GM08714 (cell line): Measurements from ENCODE around the gene LPP.

Experiments
- H3K4me3 ChIP-seq: fragments of 200-500 bp; sonication (Bioruptor generic); 2 replicates; pipeline ENCODE4 v1.5.1; 2014; ENCODE audit warnings: mild to moderate bottlenecking, low read length, inconsistent platforms
- ZNF274 ChIP-seq: IDR thresholded peaks from 2 replicates; pipeline ENCODE4 v1.6.1; 2012; ENCODE audit warnings: mild to moderate bottlenecking, low read depth, low read length

LPP gene

DNA sequence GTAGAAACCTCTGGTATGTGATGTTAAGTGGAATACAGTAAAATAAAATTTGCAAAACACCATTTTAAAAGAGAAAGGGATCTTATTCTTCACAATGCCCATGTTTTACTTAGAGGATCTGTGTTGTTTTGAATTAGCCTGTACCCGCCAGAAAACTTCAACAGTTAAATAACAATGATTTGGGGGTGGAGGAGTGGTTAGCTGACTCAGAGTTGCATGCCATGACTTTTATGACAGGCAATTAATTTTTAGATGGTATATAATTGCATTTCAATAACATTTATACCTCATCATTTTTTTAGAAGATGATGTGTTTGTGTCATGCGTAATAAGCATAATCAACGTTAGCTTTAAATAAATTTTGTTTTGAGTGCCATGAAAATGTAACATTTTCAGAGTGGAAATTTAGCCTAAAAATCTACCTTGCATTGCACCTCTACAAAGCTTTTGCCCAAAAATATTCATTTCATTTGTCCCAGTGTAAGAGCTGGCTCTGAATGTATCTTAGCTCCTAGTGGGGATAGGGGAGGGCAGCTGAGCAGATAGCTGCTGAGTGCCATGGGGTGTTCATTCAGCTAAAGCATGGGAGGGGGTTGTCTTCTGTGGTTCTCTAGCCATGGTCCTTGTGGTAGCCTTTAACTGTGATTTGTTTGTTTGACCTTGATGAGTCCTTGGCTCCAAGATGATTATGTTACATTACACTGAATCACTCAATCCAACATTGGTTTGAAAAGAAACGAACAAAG, 379.8 kb downstream of the LPP start:
- no peak for TF ChIP-seq ZNF274
- H3K4me3 ChIP-seq = no peak overlapping the region

DNA sequence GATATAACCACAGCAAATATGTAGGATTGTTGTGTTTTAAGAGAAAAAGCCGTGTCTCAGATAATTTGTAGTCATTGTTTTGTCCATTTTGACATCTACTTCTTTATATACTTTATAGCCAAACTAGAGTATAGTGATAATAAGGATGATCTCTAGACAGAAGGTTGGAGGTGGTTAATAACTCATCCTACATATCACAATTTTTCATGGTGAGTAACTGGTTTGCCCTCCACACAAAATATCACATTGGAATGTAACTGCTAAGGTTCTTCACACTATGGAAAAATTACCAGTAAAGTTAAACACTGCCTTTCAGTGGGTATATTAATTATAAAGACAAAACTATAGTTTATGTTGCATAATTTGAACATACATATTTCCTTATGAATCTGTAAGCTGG, 380.7 kb downstream of the LPP start:
- no peak for TF ChIP-seq ZNF274
- no peak overlapping the region for H3K4me3 ChIP-seq

DNA sequence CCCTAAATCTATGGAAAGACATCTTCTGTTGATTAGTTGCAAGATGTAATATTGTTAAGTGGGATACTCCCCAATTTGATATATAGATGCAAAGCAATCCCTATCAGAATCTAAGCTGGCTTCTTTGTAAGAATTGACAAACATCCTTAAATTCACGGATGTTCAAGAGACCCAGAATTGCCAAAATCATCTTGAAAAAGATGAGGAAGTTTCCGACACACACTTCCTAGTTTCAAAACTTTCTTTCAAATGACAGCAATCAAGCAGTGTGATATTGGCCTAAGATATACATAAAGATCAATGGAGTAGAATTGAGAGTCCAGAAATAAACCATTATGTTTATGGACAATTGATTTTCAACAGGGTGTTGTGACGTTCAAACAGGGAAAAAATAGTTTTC, 383.6 kb downstream of the LPP start:
- no peak for TF ChIP-seq ZNF274
- H3K4me3 ChIP-seq = no peak overlapping the region

DNA sequence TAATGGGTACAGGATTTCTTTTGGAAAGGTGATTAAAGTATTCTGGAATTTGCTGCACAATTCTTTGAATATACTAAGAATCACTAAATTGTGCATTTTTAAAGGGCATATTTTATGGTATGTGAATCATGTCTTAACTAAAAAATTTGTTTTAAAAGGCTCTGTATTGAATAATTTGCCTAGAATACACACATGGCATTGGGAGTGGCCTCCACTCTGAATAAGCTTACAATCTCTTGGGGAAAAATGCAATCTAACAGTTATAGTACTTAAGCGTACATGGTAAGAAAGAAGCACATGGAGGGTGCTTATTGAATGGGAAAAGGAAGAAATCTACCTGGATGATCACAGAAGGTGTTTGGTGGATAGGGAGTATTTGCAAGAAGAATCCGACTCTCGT, 385.1 kb downstream of the LPP start:
- no peak for TF ChIP-seq ZNF274
- H3K4me3 ChIP-seq = no peak overlapping the region

DNA sequence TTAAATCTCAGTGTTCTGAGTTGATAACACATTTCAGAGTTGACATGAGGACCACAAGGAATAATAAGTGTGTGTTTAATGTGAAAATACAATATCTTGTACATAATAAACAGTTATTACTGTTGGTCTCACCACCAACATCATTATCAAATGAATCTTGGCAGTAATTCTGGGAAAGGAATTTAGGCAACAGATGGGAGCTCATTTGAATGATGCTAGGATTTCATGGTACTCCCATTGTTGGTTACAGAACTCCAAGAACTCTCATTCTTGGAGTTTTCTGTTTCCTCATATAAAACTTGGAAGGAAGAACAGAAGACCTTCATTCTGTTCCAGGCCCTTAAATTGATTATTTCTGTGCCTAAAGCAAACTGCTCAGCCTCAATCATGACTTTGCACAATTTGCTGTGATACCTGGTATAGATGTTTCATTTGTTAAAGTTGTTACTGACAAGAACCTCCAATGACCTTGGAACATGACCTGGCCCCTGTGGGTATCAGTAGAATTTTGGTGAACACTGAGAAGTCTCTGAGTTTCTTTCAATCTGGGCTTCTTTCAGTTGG, 385.8 kb downstream of the LPP start:
- no peak for TF ChIP-seq ZNF274
- no peak overlapping the region for H3K4me3 ChIP-seq

DNA sequence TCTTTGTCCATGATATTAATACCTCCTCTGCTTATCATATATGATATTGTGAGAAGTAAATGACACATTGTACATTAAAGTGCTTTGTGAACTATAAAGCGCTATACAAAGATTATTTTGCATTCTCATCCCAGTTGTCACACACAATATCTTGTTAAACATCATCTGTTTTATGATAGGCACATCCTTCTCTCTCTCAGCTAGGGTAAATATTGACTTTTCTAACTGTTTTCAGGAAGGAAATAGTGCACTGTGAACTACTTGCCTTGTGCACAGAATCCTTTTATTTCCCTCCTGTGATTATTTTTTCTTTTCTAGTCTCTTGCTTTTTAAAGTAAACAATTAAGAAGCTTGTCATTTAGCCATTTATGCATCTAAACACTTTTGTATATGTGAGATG, 388.2 kb downstream of the LPP start:
- TF ChIP-seq ZNF274 = no peak

DNA sequence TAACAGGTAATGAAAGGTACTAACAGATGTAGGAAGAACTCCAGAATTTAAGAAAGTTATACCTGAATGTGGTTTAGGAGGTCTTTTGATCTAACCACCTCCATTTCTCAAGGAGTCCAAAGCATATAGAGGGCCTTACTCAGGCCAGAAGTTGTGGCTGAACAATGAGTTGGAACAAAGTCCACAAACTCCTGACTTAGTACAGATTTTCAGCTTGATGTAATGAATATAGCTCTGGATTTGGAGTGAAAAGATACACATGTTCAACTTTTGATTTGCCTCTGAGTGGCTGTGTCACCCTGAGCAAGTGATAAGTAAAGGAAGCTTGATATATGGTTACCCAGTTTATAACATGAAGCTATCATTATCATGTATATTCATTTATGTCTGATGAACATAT, 390.1 kb downstream of the LPP start:
- H3K4me3 ChIP-seq = no peak overlapping the region
- no peak for TF ChIP-seq ZNF274

More for the DNA sequence above, 388.2 kb downstream of the LPP start:
- H3K4me3 ChIP-seq = no peak overlapping the region

DNA sequence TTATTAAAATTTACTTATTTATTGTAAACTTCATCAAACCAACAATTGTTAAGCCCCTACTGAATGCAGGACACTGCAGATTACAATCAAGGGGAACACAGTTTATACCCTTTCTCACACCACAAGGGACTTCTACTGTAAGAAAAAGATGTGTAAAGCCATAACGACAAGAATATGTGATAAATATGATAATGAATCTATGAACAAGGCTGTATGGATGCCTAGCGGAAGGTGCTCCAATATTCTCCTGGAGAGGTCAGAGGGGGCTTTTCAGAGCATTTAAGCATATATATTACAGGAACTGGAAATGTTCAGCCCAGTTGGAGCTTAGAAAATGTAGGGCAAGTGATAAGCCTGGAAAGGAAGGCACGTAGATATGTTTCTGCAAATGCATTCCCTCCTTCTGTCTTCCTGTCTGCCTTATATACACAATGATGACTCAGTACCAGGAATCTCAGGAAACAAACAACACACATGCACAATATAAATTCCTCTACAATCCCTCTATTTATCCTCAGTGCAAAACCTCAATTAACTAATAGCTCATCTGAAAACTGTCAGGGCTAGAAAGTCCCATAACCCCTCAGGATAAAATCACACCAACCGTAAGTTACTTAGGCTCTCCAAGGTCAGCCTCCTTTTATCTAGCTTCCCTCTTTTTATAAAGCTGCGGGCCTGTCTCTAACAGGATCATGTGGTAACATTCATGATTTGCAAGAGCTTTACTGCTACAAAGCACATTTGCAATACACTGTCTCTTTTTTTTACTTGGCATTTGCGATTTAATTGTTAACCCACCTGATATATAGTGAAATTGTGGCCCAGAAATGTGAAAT, 393.1 kb downstream of the LPP start:
- TF ChIP-seq ZNF274 = no peak
- no peak overlapping the region for H3K4me3 ChIP-seq

DNA sequence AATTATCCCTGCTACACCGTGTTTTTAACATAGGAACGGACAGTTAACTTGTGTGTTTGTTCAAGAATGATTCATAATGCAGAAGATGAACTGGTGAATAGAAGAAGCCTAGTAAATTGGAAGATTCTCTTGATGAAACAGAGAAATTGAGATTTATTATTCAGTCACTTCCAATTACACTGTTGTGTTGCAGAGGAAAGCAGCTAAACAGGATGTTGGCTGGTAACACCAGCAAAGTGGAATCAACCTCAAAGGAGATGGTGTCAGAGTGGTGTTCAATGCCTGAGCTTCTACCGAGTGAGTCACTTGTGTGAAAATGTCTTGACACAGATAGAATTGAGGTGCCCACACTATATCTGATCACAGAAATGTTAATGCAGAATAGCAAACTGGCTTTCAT, 399.6 kb downstream of the LPP start:
- TF ChIP-seq ZNF274 = no peak
- no peak overlapping the region for H3K4me3 ChIP-seq

DNA sequence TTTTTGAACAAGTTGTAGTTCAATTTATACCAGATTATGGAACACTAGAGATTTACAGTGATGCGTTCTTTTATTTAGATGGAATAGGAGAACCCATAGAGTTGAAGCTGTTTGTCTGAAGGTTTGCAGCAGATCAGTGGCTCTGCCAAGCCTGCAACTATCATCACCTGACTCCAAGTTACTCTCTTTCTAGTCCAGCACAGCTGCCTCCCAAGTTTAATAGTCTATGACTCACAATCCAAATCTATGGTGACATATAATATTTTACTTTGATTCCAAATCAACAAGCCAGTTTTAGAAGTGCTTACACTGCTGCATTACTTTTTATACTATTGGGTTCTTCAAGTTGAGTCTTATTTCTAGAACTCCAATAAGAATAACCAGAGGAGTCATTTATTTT, 400.4 kb downstream of the LPP start:
- no peak overlapping the region for H3K4me3 ChIP-seq
- TF ChIP-seq ZNF274 = no peak

DNA sequence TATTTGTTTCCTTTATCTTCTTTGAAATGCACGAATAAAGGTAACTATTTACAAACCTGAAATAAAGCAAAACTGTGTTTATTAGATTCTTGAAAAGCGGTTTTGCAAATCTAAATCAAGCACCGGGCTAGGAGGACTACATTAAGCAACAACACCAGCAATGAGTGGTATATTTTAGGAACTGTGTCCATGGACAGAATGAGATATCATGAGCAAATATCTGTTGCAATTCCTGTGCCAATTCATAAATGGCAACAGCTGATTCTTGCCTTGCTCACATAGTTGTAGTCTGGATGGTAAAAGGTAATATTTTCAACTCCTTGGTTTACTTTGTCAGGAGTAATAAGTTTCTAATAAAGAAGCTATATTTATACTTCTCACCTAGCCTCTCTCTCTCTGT, 403.3 kb downstream of the LPP start:
- no peak overlapping the region for H3K4me3 ChIP-seq
- no peak for TF ChIP-seq ZNF274

DNA sequence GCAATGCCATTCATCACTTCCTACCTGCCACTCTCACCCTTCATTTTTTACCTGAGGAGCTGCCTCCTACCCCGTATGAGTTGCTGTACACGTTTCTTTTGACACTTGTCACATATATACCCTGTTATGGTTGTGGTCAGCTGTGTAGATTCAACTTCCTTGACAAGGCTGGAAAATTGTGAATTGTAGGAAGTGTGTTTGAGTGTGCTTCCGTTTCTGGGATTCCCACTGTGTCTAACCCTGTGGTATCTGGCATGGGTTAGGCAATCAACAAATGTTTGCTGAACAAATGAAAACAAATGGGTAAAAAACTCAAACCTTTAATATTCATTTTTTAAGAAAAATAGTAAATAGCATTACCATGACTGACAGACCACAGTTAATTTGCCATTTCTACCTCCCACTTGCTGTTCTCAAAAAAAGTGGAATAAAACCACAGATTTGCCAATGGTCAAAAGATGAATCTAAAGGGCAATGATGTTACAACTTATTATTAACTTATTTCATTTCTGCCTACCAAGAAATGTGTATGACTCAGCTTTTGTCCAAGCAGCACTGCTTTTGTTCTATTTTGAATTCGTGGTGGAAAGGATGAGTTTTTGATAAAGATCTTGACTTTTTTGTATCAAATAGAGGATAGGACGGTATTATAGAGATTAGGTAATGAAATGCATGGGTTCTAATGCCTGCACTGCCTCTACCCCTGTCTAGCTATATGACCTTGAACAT, 404.6 kb downstream of the LPP start:
- no peak for TF ChIP-seq ZNF274
- H3K4me3 ChIP-seq = no peak overlapping the region

DNA sequence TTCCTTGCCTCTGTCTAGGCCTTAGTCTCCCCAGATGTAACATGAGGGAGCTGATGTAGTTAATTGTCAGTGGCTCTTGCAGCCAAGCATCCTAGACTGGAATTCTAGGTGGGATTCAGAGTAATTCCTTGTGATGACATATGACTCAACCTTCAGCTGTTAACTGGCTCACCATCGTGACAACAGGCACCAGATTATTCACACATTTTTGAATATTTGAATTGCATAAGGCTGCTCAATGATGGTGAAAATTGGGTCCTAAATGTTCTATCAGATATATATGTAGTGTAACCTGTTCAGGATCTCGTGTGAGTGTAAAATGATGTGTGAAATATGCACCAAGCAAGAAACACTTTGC, 405.1 kb downstream of the LPP start:
- no peak for TF ChIP-seq ZNF274

DNA sequence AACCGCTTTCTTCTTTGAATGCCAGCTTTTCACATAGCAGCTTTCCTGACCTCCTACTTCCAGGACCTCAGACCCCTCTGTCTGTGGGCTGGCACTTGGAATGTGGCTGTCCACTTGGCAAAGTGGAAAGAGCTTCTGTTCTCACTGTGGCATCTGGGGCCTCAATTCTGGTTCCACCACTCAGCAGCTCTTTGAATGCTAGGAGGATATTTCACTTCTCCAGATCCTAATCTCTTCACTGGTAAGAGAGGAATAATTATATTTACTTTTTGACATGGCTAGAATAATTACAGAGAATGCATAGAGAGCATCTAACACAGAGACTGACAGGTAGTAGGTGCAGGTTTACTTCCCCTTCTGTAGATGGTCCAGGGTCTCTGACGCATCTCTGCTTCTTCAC, 405.9 kb downstream of the LPP start:
- no peak for TF ChIP-seq ZNF274
- H3K4me3 ChIP-seq = no peak overlapping the region

More for the DNA sequence above, 405.1 kb downstream of the LPP start:
- no peak overlapping the region for H3K4me3 ChIP-seq
